Measurements from ENCODE around the gene EDDM13. TPM values are rescaled to one million over a fixed set of nuclear protein-coding genes. Genes with fewer than 3 reads are reported as not detected.

EDDM13 gene

Small RNA genes within 50 kb of the gene (small RNA-seq; reads per million reads assigned to genes)
- not detected for gene RF00019 (ENCODE audit: low read depth)

Data from mesenchymal stem cell (in vitro differentiated cells and primary cell).